GM12878 (cell line): Measurements from ENCODE around the gene TLNRD1. TPM values are rescaled to one million over a fixed set of nuclear protein-coding genes. Genes with fewer than 3 reads are reported as not detected.

Source experiments
- ATAC-seq: fragments of 200-7000 bp; cut with Tn5 transposase; 3 replicates; pipeline ENCODE4 v1.9.1; 2020; ENCODE audit warnings: mild to moderate bottlenecking, moderate library complexity
- BruUV-seq: library from RNA; stranded (reverse); fragments of 400-500 nt; replicated peaks from 2 replicates; lab custom pipeline; 2021; lab: Mats Ljungman, UMichigan
- CTCF ChIA-PET: fragments of 300-600 bp; sonication (Branson Sonifier 250); formaldehyde crosslinking; extraction: SDS; loops from one replicate; lab custom pipeline; 2021; ENCODE audit warnings: inconsistent platforms; lab: Yijun Ruan, JAX
- POLR2A ChIA-PET: fragments of 350-600 bp; formaldehyde crosslinking; extraction: SDS; loops from one replicate; lab custom pipeline; 2021; ENCODE audit warnings: inconsistent platforms; lab: Charles Lee
- RAD21 ChIA-PET: fragments of 300-600 bp; sonication (Branson Sonifier 250); formaldehyde crosslinking; loops from one replicate; lab custom pipeline; 2023; ENCODE audit warnings: antibody characterized with exemption; ENCODE audit not compliant: unreplicated experiment; lab: Charles Lee
- SMC1A ChIA-PET: fragments of 300-600 bp; sonication (Branson Sonifier 250); formaldehyde crosslinking; loops from one replicate; lab custom pipeline; 2023; ENCODE audit not compliant: unreplicated experiment, uncharacterized antibody; lab: Charles Lee
- DNase-seq: peaks from one replicate; pipeline ENCODE4 v3.0.0-alpha.2; 2011; ENCODE audit warnings: low read depth, low spot score
- FAIRE-seq: peaks from 3 replicates; lab custom pipeline; 2011; peaks lifted over from hg19 to GRCh38; lab: Jason Lieb, UNC
- H2AFZ ChIP-seq: 2 replicates; pipeline ENCODE4 v1.6.0; 2011; ENCODE audit warnings: low read depth, low read length, control low read depth; ENCODE audit not compliant: control insufficient read depth
- H3K27ac ChIP-seq: 2 replicates; pipeline ENCODE4 v1.5.1; 2011; ENCODE audit warnings: control low read depth; ENCODE audit not compliant: control insufficient read depth, insufficient read depth
- H3K27me3 ChIP-seq, 2 experiments: replicated peaks in 1 of 2; 2 replicates each; pipeline versions ENCODE4 v1.6.0 to v1.6.1; 2011; ENCODE audit warnings: low read length in 1 of 2; ENCODE audit not compliant: control insufficient read depth in 2 of 2, insufficient read depth in 2 of 2
- H3K36me3 ChIP-seq, 2 experiments: 2 replicates each; pipeline ENCODE4 v1.5.1; 2011; ENCODE audit warnings: low read length in 1 of 2; ENCODE audit not compliant: control insufficient read depth in 2 of 2, insufficient read depth in 2 of 2
- H3K4me1 ChIP-seq: 2 replicates; pipeline ENCODE4 v1.6.1; 2011; ENCODE audit warnings: mild to moderate bottlenecking, low read length, moderate library complexity, mixed read lengths; ENCODE audit not compliant: control insufficient read depth, insufficient read depth
- H3K4me2 ChIP-seq: 2 replicates; pipeline ENCODE4 v1.6.0; 2011; ENCODE audit warnings: control low read depth; ENCODE audit not compliant: control insufficient read depth, insufficient read depth
- H3K4me3 ChIP-seq: fragments of 200-600 bp; sonication (generic); 2 replicates; pipeline ENCODE4 v1.5.1; 2016
- H3K79me2 ChIP-seq: 2 replicates; pipeline ENCODE4 v1.6.0; 2011; ENCODE audit warnings: low read length; ENCODE audit not compliant: control insufficient read depth, insufficient read depth
- H3K9ac ChIP-seq: 2 replicates; pipeline ENCODE4 v1.8.0; 2011; ENCODE audit warnings: low read length, control low read depth, mixed read lengths; ENCODE audit not compliant: control insufficient read depth, insufficient read depth
- H3K9me3 ChIP-seq: replicated peaks from 3 replicates; pipeline ENCODE4 v1.5.1; 2011; ENCODE audit warnings: mild to moderate bottlenecking, low read length; ENCODE audit not compliant: control insufficient read depth, insufficient read depth
- H4K20me1 ChIP-seq: 2 replicates; pipeline ENCODE4 v1.6.0; 2011; ENCODE audit not compliant: control insufficient read depth, insufficient read depth
- ATF2 ChIP-seq: IDR thresholded peaks from 2 replicates; pipeline ENCODE4 v1.6.1; 2012; ENCODE audit warnings: low read length, inconsistent platforms
- CEBPB ChIP-seq, 2 experiments: fragments of 150-350 bp in 1 of 2; IDR thresholded peaks; 2 replicates each; pipeline ENCODE4 v1.6.1; 2012 to 2014; ENCODE audit warnings: low read depth in 2 of 2, low read length in 2 of 2, borderline replicate concordance in 1 of 2, inconsistent platforms in 1 of 2
- KLF5 ChIP-seq: fragments of 450-650 bp; IDR thresholded peaks from 2 replicates; pipeline ENCODE4 v1.6.1; 2014; ENCODE audit warnings: mild to moderate bottlenecking; ENCODE audit not compliant: partially characterized antibody
- LARP7 ChIP-seq: fragments of 450-650 bp; IDR thresholded peaks from 2 replicates; pipeline ENCODE4 v1.6.1; 2017; ENCODE audit warnings: mild to moderate bottlenecking
- MTA2 ChIP-seq: fragments of 450-650 bp; IDR thresholded peaks from 2 replicates; pipeline ENCODE4 v1.6.1; 2016; ENCODE audit warnings: low read depth, mild to moderate bottlenecking, moderate library complexity
- RCOR1 ChIP-seq: conservative IDR thresholded peaks from 2 replicates; pipeline ENCODE4 v1.6.1; 2012; ENCODE audit warnings: low read depth, low read length, improper control_type of control experiment
- SIX5 ChIP-seq: IDR thresholded peaks from 2 replicates; pipeline ENCODE4 v1.6.1; 2011; ENCODE audit warnings: mild to moderate bottlenecking, low read depth, low read length, moderate library complexity; ENCODE audit not compliant: severe bottlenecking
- TAF1 ChIP-seq: IDR thresholded peaks from 2 replicates; pipeline ENCODE4 v1.6.1; 2011; ENCODE audit warnings: mild to moderate bottlenecking, low read depth, low read length, borderline replicate concordance
- TCF3 ChIP-seq: IDR thresholded peaks from 2 replicates; pipeline ENCODE4 v1.6.1; 2012; ENCODE audit warnings: low read depth, mild to moderate bottlenecking, low read length, borderline replicate concordance; ENCODE audit not compliant: insufficient read depth
- ZNF217 ChIP-seq: fragments of 450-650 bp; IDR thresholded peaks from 2 replicates; pipeline ENCODE4 v1.6.1; 2017; ENCODE audit warnings: antibody characterized with exemption, mild to moderate bottlenecking
- ZNF622 ChIP-seq: fragments of 450-650 bp; IDR thresholded peaks from 2 replicates; pipeline ENCODE4 v1.6.1; 2017; ENCODE audit warnings: mild to moderate bottlenecking, inconsistent platforms
- WGBS: methylation state at CpG from one replicate; pipeline ENCODE4 v1.1.6; 2016; ENCODE audit warnings: low lambda C conversion rate; ENCODE audit not compliant: insufficient replicate concordance, insufficient coverage; ENCODE audit errors: missing lambda C conversion rate; 5-methylcytosine and 5-hydroxymethylcytosine counted together
- in situ Hi-C: fragments of 300-500 bp; cut with MboI; formaldehyde crosslinking; loops from 9 replicates; pipeline ENCODE4 v1.14.3; 2018; ENCODE audit warnings: mixed read lengths
- intact Hi-C: fragments of 100-400 bp; cut with micrococcal nuclease; formaldehyde crosslinking; loops from one replicate; pipeline ENCODE4 v1.14.2; 2022; ENCODE audit not compliant: unreplicated experiment
- polyA plus RNA-seq, 11 experiments: library from polyadenylated mRNA; depleted of rRNA in 4 of 11; unstranded in 6 of 11; stranded (reverse) in 5 of 11; fragments of >200 nt; fragmentation: Nextera tagmentation in 4 of 11; fragmentation: Illumina TruSeq in 1 of 11; extraction: Ambion mirVana in 4 of 11; extraction: Trizol in 1 of 11; gene quantifications; 1 replicate in 1 of 11; 2 replicates in 10 of 11; pipeline versions ENCODE4 v1.2.1 to v1.2.3, GENCODE V29; 2011 to 2016; ENCODE audit warnings: inconsistent platforms in 2 of 11, missing spikeins in 2 of 11, low read depth in 1 of 11
- total RNA-seq, 4 experiments: library from RNA; depleted of rRNA in 3 of 4; stranded (reverse); fragments of >200 nt in 3 of 4; fragmentation: Illumina TruSeq in 1 of 4; extraction: Trizol in 1 of 4; gene quantifications; 2 replicates each; pipeline versions ENCODE4 v1.2.1 to v1.2.3, GENCODE V29; 2013 to 2021
- TF ChIP-seq, protein P1 (sequence below): IDR thresholded peaks from 2 replicates; pipeline ENCODE4 v1.6.1; 2011; ENCODE audit warnings: borderline replicate concordance, low read depth, mild to moderate bottlenecking, moderate library complexity, mixed read lengths, low read length; ENCODE audit not compliant: insufficient read depth; ENCODE audit errors: extremely low read length

Gene TLNRD1
- total and polyA plus RNA-seq, 10 of the 15 experiments (the other 5 are each of a cell fraction or from before 2014, with no cell fraction given): 2.5 to 44.8 (median 9.1) TPM

DNA sequence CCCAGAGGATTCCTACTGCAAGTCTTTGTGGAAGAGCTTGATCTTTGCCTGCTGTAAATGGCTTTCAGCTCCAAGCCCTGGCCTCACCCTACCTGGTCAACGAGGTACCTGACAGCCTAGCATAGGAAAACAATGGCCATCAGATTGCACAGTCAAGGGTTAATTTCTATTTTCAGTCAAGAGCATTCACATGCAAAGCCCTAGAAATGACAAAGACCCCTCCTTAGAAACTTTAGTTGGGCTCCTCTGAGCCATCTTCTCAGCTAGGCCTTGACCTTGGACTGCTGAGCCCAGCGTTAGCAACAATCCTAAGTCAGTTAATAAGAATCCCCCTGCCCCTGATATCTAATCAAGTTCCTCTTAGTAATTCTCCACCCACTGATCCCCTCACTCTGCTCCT is 29.6 kb upstream of the TLNRD1 start:
- Histone ChIP-seq H3K36me3 (no peaks in the 10 kb centered on the region; a peak in 1 of 4 replicates), H3K27ac (no peak overlapping the region), H3K79me2 (no peaks in the 10 kb centered on the region), H3K27me3 (no peaks in the 10 kb centered on the region)
- ChIA-PET CTCF (interaction anchor here (0.7 to 4.4 kb wide), 15 partner anchors 9 to 730 kb away, joined by 3 to 39 read pairs (median 5); no protein-coding TSS in a partner anchor), SMC1A (interaction anchor here (3.4 to 4.3 kb wide), 2 partner anchors 10 to 295 kb away, joined by 14 read pairs; no protein-coding TSS in a partner anchor), RAD21 (interaction anchor here (1.2 to 3.8 kb wide), 5 partner anchors 9 to 515 kb away, joined by 3 to 23 read pairs (median 4); no protein-coding TSS in a partner anchor)
- WGBS: 100% methylated on average over 2 of the region's 2 CpGs
- TF ChIP-seq SIX5 (no peak), LARP7 (no peak), ATF2 (no peak), ZNF217 (no peak)
- TF ChIP-seq, all 136 proteins: peak for 0
- Histone ChIP-seq H4K20me1 (no peaks in the 10 kb centered on the region), H2AFZ (no peak overlapping the region), H3K4me3 (no peak overlapping the region), H3K4me2 (no peak overlapping the region), H3K9me3 (no peaks in the 10 kb centered on the region), H3K4me1 (no peaks in the 10 kb centered on the region), H3K9ac (no peak overlapping the region)
- POLR2A ChIA-PET: no interaction called here
- in situ Hi-C loops (loop anchor here (5.0 kb wide), 1 partner anchor 514 kb away; no protein-coding TSS in a partner anchor), intact Hi-C loops (loop anchor here (2.0 kb wide), 3 partner anchors 194 to 514 kb away; no protein-coding TSS in a partner anchor)
- ATAC-seq (no peak), DNase-seq (no peak), FAIRE-seq (no peak)
- no TSS peak for BruUV-seq

DNA sequence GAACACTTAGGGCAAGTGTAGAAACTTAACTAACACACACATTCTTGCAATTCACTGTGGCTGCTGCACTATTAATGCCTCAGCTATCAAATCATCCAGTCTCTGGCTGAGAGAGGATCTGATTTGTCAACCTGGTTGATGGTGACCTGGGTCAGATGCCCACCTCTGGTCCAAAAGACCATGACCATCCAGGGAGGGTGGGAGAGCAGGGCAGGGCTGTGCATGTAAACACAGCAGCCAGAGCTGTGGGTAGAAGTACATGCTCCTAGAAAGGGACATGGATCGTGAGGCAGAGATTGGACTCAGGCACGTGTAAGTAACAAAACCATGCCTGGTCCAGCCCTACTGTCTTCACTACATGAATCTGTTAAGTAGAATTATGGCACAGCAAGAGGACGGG is 28.4 kb upstream of the TLNRD1 start:
- Histone ChIP-seq H3K4me2 (no peak overlapping the region), H3K4me3 (no peak overlapping the region), H3K9me3 (no peaks in the 10 kb centered on the region), H3K9ac (no peak overlapping the region), H2AFZ (no peak overlapping the region), H4K20me1 (no peaks in the 10 kb centered on the region), H3K4me1 (no peaks in the 10 kb centered on the region), H3K36me3 (no peaks in the 10 kb centered on the region; a peak in 1 of 4 replicates), H3K27ac (no peak overlapping the region), H3K27me3 (no peaks in the 10 kb centered on the region), H3K79me2 (no peaks in the 10 kb centered on the region)
- no peak for FAIRE-seq
- CTCF ChIA-PET: interaction anchor here (1.2 to 4.4 kb wide), 4 partner anchors 10 to 516 kb away, joined by 3 to 39 read pairs (median 12); no protein-coding TSS in a partner anchor
- no peak for ATAC-seq
- WGBS: 93% methylated on average over 3 of the region's 3 CpGs
- POLR2A ChIA-PET: no interaction called here
- RAD21 ChIA-PET: interaction anchor here (1.0 to 1.5 kb wide), 2 partner anchors 294 to 405 kb away, joined by 3 to 4 read pairs; no protein-coding TSS in a partner anchor
- SMC1A ChIA-PET: interaction anchor here (0.6 kb wide), 1 partner anchor 16 kb away, joined by 3 read pairs; no protein-coding TSS in a partner anchor
- intact Hi-C loops (no loop called here), in situ Hi-C loops (loop anchor here (5.0 kb wide), 1 partner anchor 515 kb away; no protein-coding TSS in a partner anchor)
- no peak for DNase-seq
- no TSS peak for BruUV-seq
- no peak for TF ChIP-seq MTA2
- TF ChIP-seq TAF1: no peak
- TF ChIP-seq, protein P1, sequence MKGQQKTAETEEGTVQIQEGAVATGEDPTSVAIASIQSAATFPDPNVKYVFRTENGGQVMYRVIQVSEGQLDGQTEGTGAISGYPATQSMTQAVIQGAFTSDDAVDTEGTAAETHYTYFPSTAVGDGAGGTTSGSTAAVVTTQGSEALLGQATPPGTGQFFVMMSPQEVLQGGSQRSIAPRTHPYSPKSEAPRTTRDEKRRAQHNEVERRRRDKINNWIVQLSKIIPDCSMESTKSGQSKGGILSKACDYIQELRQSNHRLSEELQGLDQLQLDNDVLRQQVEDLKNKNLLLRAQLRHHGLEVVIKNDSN: no peak
- no peak for TF ChIP-seq KLF5
- no peak for TF ChIP-seq TCF3
- TF ChIP-seq ZNF622: no peak
- no peak for TF ChIP-seq RCOR1
- TF ChIP-seq CEBPB (IDR thresholded peaks at IDR 0.05; ENCODE audit: borderline replicate concordance in 1 of 2, low read depth in 2 of 2, low read length in 2 of 2): no peak
